ENCODE data around the gene NPPC. TPM values are rescaled to one million over a fixed set of nuclear protein-coding genes. Genes with fewer than 3 reads are reported as not detected.

NPPC gene
- total and polyA plus RNA-seq, 2 of the 8 experiments (the other 6 are each of a cell fraction or from before 2014, with no cell fraction given): 1.3 to 4.7 TPM

- Histone ChIP-seq H3K56ac (replicated peaks; ENCODE audit: insufficient read length, low read depth, low read length) (no peak overlapping the region), H3K4me2 (ENCODE audit: insufficient read depth in 1 of 2, low read depth in 2 of 2, low read length in 2 of 2) (no peak overlapping the region), H3K23me2 (ENCODE audit: low read depth, low read length) (no peaks in the 10 kb centered on the region), H3K4ac (replicated peaks; ENCODE audit: insufficient read length, low read depth, low read length) (no peak overlapping the region), H3K9me3 (ENCODE audit: insufficient read depth in 2 of 2, low read depth in 1 of 2, low read length in 1 of 2) (no peaks in the 10 kb centered on the region), H2BK15ac (ENCODE audit: low read length) (no peak overlapping the region), H3K23ac (ENCODE audit: insufficient read length) (no peak overlapping the region), H3K27me3 (replicated peaks in 1 of 4; ENCODE audit: control insufficient read depth in 3 of 4, extremely low read depth in 1 of 4, insufficient read depth in 3 of 4, low read length in 3 of 4) (peaks cover 0 to 4% (median under 1%) of the 10 kb centered on the region in 4 experiments; a peak in 2 of 7 replicates), H2AK5ac (ENCODE audit: low read depth, low read length) (no peak overlapping the region), H3K27ac (ENCODE audit: low read depth, low read length) (no peak overlapping the region), H2BK20ac (ENCODE audit: low read length) (no peak overlapping the region), H3K18ac (ENCODE audit: extremely low read depth, low read length) (no peak overlapping the region), H2AFZ (ENCODE audit: low read length) (no peak overlapping the region), H3K79me1 (ENCODE audit: low read depth, low read length) (no peaks in the 10 kb centered on the region), H2BK5ac (ENCODE audit: low read depth, low read length) (no peak overlapping the region), H3K14ac (ENCODE audit: insufficient read length) (no peak overlapping the region), H3K79me2 (ENCODE audit: control insufficient read depth in 1 of 2, insufficient read depth in 2 of 2, low read length in 2 of 2) (no peaks in the 10 kb centered on the region), H3K4me1 (replicated peaks in 1 of 4; ENCODE audit: control insufficient read depth in 3 of 4, insufficient read depth in 4 of 4, low read length in 3 of 4) (peaks cover 0 to 2% (median 0%) of the 10 kb centered on the region in 4 experiments; a peak in 2 of 7 replicates), H2BK12ac (ENCODE audit: low read depth, low read length) (no peak overlapping the region), H2BK120ac (replicated peaks; ENCODE audit: low read depth, low read length) (no peak overlapping the region), H4K91ac (replicated peaks; ENCODE audit: insufficient read length, low read length) (no peak overlapping the region), H4K8ac (ENCODE audit: extremely low read depth, insufficient read depth, low read length) (no peak overlapping the region), H3K9ac (replicated peaks in 1 of 4; ENCODE audit: extremely low read depth in 1 of 4, low read depth in 3 of 4, low read length in 3 of 4) (no peak overlapping the region), H3K4me3 (ENCODE audit: extremely low read depth in 1 of 4, insufficient read depth in 2 of 4, low read depth in 3 of 4, low read length in 4 of 4) (no peak overlapping the region), H3K36me3 (ENCODE audit: control insufficient read depth in 2 of 4, insufficient read depth in 4 of 4, low read length in 3 of 4) (no peaks in the 10 kb centered on the region), H4K20me1 (replicated peaks in 1 of 2; ENCODE audit: control insufficient read depth in 1 of 2, insufficient read depth in 2 of 2, low read length in 2 of 2) (no peaks in the 10 kb centered on the region), H4K5ac (ENCODE audit: insufficient read length, low read depth, low read length) (no peak overlapping the region)
- TF ChIP-seq SIN3A (conservative IDR thresholded peaks at IDR 0.05 in 1 of 2, IDR thresholded peaks at IDR 0.05 in 1 of 2; ENCODE audit: low read depth in 1 of 2, low read length in 2 of 2): no peak
- TF ChIP-seq BCL11A (IDR thresholded peaks at IDR 0.05; ENCODE audit: low read depth in 2 of 2, low read length in 2 of 2): no peak
- no peak for TF ChIP-seq TCF12 (IDR thresholded peaks at IDR 0.05; ENCODE audit: low read depth, low read length)
- no peak for TF ChIP-seq JUND (IDR thresholded peaks at IDR 0.05; ENCODE audit: low read length)
- FAIRE-seq (no peak), DNase-seq (ENCODE audit: low read depth in 1 of 2, low spot score in 2 of 2) (peak in 1 of 2 experiments; percentile 45)
- WGBS, 2 experiments (ENCODE audit: extremely low coverage in 1 of 2, insufficient coverage in 1 of 2, insufficient read length in 1 of 2, insufficient replicate concordance in 2 of 2, low coverage in 1 of 2, low lambda C conversion rate in 2 of 2, missing lambda C conversion rate in 1 of 2): 91% methylated on average over 13 of the region's 13 CpGs; no CpG with 5 or more reads in 1 of the 2 experiments
- POLR2A ChIA-PET (ENCODE audit: partially characterized antibody): interaction anchor here (0.6 to 2.0 kb wide), 2 partner anchors 8 to 453 kb away, joined by 3 to 10 read pairs; partner anchors contain the start of gene NPPC
- CTCF ChIA-PET (ENCODE audit: partially characterized antibody): interaction anchor here (0.7 to 3.6 kb wide), 11 partner anchors 9 to 496 kb away, joined by 3 to 17 read pairs (median 3); no protein-coding TSS in a partner anchor
Observed at GRCh38 chr2:231933916-231934401, 7.8 kb upstream of the NPPC start.

Data from H1 (cell line).